ENCODE results near the gene NF1.

DNA sequence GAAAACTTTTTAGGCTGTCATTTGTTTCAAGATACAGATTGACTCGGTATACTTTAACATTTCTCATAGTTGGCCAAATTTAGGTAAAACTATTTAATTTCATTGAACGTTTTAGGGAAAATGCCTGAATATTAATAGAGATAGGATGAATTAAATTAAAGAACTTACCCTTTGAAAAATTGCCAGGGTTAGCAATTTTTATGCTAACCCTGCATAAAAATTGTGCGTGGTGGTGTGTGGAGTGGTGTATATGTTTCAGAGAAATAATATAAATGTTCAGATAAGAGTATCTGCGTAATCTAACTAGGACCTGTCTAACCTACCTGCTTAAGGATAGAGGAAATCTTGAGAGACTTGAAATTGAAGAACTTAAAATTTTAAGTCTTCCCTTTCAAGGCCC lies 21.4 kb downstream of the NF1 start:
- TF ChIP-seq, protein P1, sequence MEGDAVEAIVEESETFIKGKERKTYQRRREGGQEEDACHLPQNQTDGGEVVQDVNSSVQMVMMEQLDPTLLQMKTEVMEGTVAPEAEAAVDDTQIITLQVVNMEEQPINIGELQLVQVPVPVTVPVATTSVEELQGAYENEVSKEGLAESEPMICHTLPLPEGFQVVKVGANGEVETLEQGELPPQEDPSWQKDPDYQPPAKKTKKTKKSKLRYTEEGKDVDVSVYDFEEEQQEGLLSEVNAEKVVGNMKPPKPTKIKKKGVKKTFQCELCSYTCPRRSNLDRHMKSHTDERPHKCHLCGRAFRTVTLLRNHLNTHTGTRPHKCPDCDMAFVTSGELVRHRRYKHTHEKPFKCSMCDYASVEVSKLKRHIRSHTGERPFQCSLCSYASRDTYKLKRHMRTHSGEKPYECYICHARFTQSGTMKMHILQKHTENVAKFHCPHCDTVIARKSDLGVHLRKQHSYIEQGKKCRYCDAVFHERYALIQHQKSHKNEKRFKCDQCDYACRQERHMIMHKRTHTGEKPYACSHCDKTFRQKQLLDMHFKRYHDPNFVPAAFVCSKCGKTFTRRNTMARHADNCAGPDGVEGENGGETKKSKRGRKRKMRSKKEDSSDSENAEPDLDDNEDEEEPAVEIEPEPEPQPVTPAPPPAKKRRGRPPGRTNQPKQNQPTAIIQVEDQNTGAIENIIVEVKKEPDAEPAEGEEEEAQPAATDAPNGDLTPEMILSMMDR (IDR thresholded peaks at IDR 0.05; ENCODE audit: low read length) = no peak
- TF ChIP-seq EZH2 (optimal IDR thresholded peaks at IDR 0.05; ENCODE audit: low read depth, low read length) = no peak
- no peak for TF ChIP-seq EZH2phosphoT487 (IDR thresholded peaks at IDR 0.05; ENCODE audit: low read length)
